Kidney glomerular epithelial cell (primary cell): ENCODE measurements around the gene RAB35.
A peak's percentile ranks its signal among the peaks of the same experiment; 100 is the strongest.

ENCODE experiments used
- DNase-seq: peaks from one replicate; lab custom pipeline; 2025; lab: John Stamatoyannopoulos, UW

RAB35 gene

GRCh38 chr12:120086801-120087621 is 29.5 kb downstream of the RAB35 start:
- DNase-seq, result peak; percentile 97

GRCh38 chr12:120085920-120086645 is 30.5 kb downstream of the RAB35 start:
- no peak for DNase-seq

- DNase-seq, result no peak
These were observed 34.9 kb downstream of the RAB35 start for GRCh38 chr12:120081641-120082040.

DNA sequence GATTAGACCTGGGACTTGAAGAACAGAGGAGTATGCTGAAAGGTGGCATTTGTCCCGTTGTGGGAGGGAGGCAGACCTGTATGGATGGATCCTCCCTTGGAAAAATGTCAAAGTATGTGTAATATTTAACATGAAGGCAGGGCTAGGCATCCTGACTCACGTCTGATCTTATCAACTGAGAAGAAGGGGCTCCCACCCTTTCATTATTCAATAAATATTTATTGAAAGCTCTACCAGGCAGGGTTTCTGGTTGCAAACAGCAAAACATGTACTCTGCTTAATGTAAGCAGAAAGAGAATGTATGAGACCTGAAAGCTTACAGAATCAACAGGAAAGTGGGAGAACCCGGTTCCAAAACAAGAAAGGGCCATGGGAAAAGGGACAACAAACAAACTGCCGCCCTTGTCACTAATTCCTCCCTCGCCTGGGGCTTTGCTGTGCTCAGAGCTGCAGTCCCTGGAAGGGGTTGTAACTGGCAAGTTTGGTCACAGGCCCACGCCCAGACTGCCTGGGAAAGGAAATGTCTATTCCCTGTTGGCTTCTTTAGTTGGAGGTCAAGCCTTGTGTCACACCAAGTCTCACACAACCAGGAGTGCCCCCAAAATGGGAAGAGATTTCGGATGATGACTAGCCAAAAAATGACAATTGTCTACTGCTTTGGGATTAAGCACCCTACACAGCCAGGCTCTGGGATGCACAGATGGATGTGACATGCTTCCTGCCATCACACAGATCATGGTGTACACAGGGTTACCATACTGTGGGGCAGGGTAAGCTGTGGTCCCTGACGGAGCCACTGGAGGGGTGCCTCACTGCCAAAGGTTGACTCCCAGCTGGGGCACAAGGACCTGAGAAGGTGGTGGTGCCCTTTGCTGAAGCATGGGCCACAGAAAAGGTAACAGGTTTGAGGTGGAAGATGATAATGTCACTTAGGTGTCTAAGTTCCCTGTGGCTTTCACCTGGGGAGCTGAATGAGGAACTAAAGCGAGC is 36.8 kb downstream of the RAB35 start:
- no peak for DNase-seq

- DNase-seq, result no peak
These were observed 37.7 kb downstream of the RAB35 start for GRCh38 chr12:120078868-120079267.

- DNase-seq, result no peak
These were observed 39.3 kb downstream of the RAB35 start for GRCh38 chr12:120077260-120077659.

DNA sequence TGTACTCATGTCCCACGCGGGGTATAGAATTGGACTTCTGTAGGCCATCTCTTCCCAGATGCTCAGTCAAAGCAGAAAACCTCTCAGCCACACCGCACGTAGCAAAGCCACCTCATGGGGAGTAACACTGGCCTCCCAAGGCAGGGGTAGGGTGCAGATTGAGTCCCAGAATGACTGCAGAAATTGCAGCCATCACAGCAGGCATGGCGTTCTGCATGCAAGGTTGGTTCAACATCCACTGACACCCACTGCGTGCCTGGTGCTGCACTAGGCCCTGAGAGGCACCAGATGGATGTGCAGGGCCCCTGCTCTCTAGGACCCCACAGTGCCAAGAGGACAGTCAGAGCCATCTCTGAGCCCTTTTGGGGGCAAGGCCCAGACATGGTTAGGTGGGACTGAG is 39.9 kb downstream of the RAB35 start:
- no peak for DNase-seq

DNA sequence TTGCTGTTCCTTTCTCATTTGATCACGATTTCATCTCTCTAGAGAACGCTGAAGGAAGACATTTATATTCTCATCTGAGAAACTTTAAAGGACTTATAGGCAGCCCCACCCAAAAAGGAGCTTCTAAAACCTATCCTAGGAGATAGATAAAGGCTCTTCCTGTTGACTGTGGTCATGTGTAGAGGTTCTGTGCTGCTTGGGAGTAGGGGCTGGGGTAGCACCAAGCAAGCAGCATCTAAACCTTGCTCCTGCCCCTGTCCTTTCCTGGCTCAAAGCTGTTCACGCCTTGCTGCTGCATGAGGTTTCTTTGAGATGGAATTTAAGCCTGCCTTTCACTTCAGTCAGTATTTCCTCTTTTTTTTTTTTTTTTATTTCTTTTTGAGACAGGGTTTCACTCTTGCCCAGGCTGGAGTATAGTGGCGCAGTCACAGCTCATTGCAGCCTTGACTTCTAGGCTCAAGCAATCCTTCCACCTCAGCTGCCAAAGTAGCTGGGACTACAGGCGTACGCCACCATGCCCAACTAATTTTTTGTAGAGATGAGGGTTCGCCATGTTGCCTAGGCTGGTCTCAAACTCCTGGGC is 41.4 kb downstream of the RAB35 start:
- no peak for DNase-seq

DNA sequence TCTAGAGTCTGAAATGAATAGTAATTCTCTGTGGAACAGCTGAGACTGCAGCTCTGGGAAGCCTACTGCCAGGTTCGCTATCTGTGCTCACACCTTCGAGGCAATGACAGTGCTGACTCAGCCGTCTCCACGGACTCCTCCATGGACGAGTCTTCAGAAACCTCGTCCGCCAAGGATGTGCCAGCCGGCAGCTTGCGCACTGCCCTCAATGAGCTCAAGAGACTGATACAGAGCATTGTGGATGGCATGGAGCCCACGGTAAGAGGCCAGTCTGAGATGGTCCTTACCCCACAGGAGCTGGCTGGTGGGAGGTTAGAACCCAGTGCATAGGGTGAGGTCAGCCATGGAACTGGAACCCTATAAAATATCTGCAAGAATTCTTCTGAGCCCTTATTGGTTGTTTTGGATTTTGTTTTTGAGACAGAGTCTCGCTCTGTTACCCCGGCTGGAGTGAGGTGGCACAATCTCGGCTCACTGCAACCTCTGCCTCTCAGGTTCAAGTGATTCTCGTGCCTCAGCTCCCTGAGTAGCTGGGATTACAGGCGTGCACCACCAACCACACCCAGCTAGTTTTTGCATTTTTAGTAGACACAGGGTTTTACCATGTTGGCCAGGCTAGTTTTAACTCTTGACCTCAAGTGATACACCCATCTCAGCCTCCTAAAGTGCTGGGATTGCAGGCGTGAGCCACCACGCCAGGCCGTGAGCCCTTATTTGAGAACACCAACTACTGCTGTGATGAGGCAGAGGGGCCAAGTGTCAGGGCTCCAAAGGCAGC is 43.9 kb downstream of the RAB35 start:
- DNase-seq, result no peak

GRCh38 chr12:120071493-120072020 is 45.0 kb downstream of the RAB35 start:
- no peak for DNase-seq

- no peak for DNase-seq
These were observed 47.3 kb downstream of the RAB35 start for GRCh38 chr12:120069278-120069677.

DNA sequence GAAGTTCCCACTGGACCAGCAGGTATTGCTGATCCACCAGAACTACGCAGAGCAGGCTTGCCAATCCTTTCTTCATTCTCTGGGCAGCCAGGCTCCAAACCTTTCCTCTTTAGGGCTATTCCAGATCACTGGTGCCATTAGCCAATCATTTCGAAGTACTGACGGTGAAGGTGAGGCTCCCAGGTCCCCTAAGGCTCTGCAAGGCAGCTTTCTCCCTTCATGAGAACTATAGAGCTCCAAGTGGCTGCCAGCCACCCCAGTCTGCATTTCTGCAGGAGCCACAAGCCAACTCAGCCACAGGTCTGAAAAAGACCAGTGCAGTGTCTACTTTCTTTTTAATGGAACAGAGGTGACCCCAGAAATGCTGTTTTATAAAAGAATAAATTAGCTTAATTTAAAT is 48.7 kb downstream of the RAB35 start:
- no peak for DNase-seq

- no peak for DNase-seq
These were observed 49.3 kb downstream of the RAB35 start for GRCh38 chr12:120067084-120067869.

DNA sequence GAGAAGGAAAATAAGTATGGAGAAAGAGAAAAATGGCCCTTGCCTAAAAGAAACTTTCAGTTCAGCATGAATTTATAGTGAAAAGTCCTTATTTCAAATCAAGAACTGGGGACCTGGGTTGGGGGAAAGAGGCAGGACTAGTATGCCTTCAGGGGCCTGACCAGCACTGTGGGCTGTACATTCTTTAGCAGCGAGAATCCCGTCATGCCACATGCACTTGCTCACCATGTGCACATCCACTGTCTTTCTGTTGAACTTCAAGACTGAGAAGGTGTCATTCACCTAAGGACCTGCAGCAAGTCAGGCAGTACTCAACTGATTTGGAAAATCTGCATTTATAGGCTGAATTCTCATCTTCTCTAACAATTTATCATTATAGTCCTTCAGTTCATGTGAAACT is 50.2 kb downstream of the RAB35 start:
- DNase-seq, result peak; percentile 33

- no peak for DNase-seq
These were observed 51.1 kb downstream of the RAB35 start for GRCh38 chr12:120065472-120065871.

DNA sequence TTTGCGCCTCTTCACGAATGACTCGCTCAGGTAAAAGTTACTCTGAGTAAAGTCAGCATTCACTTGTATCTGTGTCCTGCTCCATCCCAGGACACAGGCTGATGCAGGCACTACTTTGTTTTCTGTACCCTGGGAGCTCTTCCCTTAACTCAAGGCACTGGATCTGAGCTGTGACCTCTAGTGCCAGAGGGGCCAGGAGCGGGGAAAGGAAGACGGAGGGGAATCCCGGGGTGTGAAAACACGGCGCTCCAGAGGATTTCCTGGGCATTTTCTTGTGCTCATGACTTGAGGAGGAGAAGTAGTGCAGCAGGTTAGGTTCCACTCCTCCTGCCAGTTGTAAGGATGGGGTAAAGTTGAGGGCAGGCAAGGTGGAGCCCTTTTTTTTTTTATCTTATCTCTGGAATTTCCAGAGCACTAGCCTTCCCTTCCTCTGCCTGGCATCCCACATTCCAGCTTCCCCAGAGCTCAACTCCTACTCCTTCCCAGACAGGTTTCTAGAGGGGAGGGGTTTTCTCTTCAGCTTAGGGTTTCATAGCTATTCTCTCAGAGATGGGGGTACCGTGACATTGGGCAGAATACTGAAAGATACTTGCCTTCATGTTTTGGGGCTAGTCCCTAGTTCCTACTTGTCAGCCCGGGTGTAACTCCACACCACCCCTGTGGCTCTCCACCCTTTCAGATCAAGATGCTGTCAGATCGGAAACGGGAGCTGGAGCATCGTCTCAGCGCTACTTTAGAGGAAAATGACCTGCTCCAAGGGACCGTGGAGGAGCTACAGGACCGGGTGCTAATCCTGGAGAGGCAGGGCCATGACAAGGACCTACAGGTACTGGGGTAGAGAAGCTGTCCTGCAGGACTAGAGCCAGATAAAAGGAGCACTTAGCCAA is 52.3 kb downstream of the RAB35 start:
- DNase-seq, result peak; percentile 29

GRCh38 chr12:120062976-120063579 is 53.5 kb downstream of the RAB35 start:
- no peak for DNase-seq

GRCh38 chr12:120061575-120062214 is 54.9 kb downstream of the RAB35 start:
- DNase-seq, result no peak
